H9 (cell line): ENCODE results near the gene MICU1. TPM values are rescaled to one million over a fixed set of nuclear protein-coding genes. Genes with fewer than 3 reads are reported as not detected.
A peak's percentile ranks its signal among the peaks of the same experiment; 100 is the strongest.
"Not testable (repeated sequence)": the region's sequence is repeated elsewhere in the genome, so short reads cannot be mapped to it uniquely, and the experiment has no call there.

Experiments used
- DNase-seq: peaks from one replicate; pipeline ENCODE4 v3.0.0-alpha.2; 2017
- H2AFZ ChIP-seq: one replicate; pipeline ENCODE4 v1.6.1; 2013; ENCODE audit warnings: mild to moderate bottlenecking, low read length, control low read depth, moderate library complexity
- H2AK5ac ChIP-seq: 2 replicates; pipeline ENCODE4 v1.6.1; 2013; ENCODE audit warnings: low read length, control low read depth, mixed read lengths; ENCODE audit not compliant: insufficient read length
- H2BK120ac ChIP-seq: one replicate; pipeline ENCODE4 v1.6.1; 2013; ENCODE audit warnings: low read depth, mild to moderate bottlenecking, low read length, control low read depth, inconsistent platforms; ENCODE audit not compliant: poor library complexity, severe bottlenecking
- H2BK12ac ChIP-seq: 2 replicates; pipeline ENCODE4 v1.6.1; 2013; ENCODE audit warnings: low read length, control low read depth, mixed read lengths, low read depth; ENCODE audit not compliant: insufficient read length
- H2BK15ac ChIP-seq: 2 replicates; pipeline ENCODE4 v1.6.1; 2013; ENCODE audit warnings: low read depth, low read length, control low read depth
- H2BK20ac ChIP-seq: one replicate; pipeline ENCODE4 v1.6.1; 2013; ENCODE audit warnings: low read depth, mild to moderate bottlenecking, low read length, control low read depth, inconsistent platforms; ENCODE audit not compliant: poor library complexity, severe bottlenecking
- H2BK5ac ChIP-seq: 2 replicates; pipeline ENCODE4 v1.6.1; 2013; ENCODE audit warnings: low read length, control low read depth, mixed read lengths; ENCODE audit not compliant: insufficient read length
- H3K14ac ChIP-seq: 2 replicates; pipeline ENCODE4 v1.6.1; 2013; ENCODE audit warnings: low read length, control low read depth; ENCODE audit not compliant: insufficient read depth
- H3K18ac ChIP-seq: 2 replicates; pipeline ENCODE4 v1.6.1; 2013; ENCODE audit warnings: low read depth, mild to moderate bottlenecking, mixed read lengths, low read length, control low read depth; ENCODE audit not compliant: insufficient read length
- H3K23ac ChIP-seq: 2 replicates; pipeline ENCODE4 v1.6.1; 2013; ENCODE audit warnings: low read length, control low read depth, mixed read lengths, low read depth; ENCODE audit not compliant: insufficient read length
- H3K23me2 ChIP-seq: 2 replicates; pipeline ENCODE4 v1.6.1; 2013; ENCODE audit warnings: low read depth, mild to moderate bottlenecking, mixed read lengths, low read length, control low read depth; ENCODE audit not compliant: insufficient read length, poor library complexity, severe bottlenecking
- H3K27ac ChIP-seq: 2 replicates; pipeline ENCODE4 v1.5.1; 2013; ENCODE audit warnings: low read length, control low read depth, mixed read lengths, low read depth; ENCODE audit not compliant: insufficient read length
- H3K27me3 ChIP-seq: 2 replicates; pipeline ENCODE4 v1.6.1; 2013; ENCODE audit warnings: low read length, control low read depth, inconsistent platforms; ENCODE audit not compliant: insufficient read depth
- H3K4ac ChIP-seq: 2 replicates; pipeline ENCODE4 v1.6.1; 2013; ENCODE audit warnings: low read depth, mild to moderate bottlenecking, control low read depth, inconsistent platforms, low read length, moderate library complexity
- H3K4me1 ChIP-seq: 2 replicates; pipeline ENCODE4 v1.6.1; 2013; ENCODE audit warnings: low read length, control low read depth, inconsistent platforms; ENCODE audit not compliant: insufficient read depth
- H3K4me2 ChIP-seq: 2 replicates; pipeline ENCODE4 v1.6.1; 2013; ENCODE audit warnings: low read length, control low read depth, mixed read lengths; ENCODE audit not compliant: insufficient read length, insufficient read depth
- H3K56ac ChIP-seq: 2 replicates; pipeline ENCODE4 v1.6.1; 2013; ENCODE audit warnings: low read depth, mild to moderate bottlenecking, mixed read lengths, low read length, control low read depth; ENCODE audit not compliant: insufficient read length
- H3K79me1 ChIP-seq: 2 replicates; pipeline ENCODE4 v1.6.1; 2013; ENCODE audit warnings: low read depth, mild to moderate bottlenecking, moderate library complexity, low read length, control low read depth, inconsistent platforms; ENCODE audit not compliant: insufficient read depth, poor library complexity, severe bottlenecking
- H3K79me2 ChIP-seq: 2 replicates; pipeline ENCODE4 v1.6.1; 2013; ENCODE audit warnings: low read length, control low read depth, inconsistent platforms; ENCODE audit not compliant: insufficient read depth
- H3K9ac ChIP-seq: 2 replicates; pipeline ENCODE4 v1.6.1; 2013; ENCODE audit warnings: low read length, control low read depth, mixed read lengths; ENCODE audit not compliant: insufficient read length; ENCODE audit errors: extremely low read depth
- H3K9me3 ChIP-seq: one replicate; pipeline ENCODE4 v1.6.1; 2013; ENCODE audit warnings: low read depth, low read length, inconsistent platforms; ENCODE audit not compliant: control insufficient read depth
- H3T11ph ChIP-seq: one replicate; pipeline ENCODE4 v1.6.1; 2013; ENCODE audit warnings: mild to moderate bottlenecking, low read length, control low read depth, inconsistent platforms
- H4K20me1 ChIP-seq: one replicate; pipeline ENCODE4 v1.6.1; 2013; ENCODE audit not compliant: control insufficient read depth, insufficient read length, insufficient read depth
- H4K5ac ChIP-seq: 2 replicates; pipeline ENCODE4 v1.6.1; 2013; ENCODE audit warnings: low read depth, mild to moderate bottlenecking, mixed read lengths, low read length, control low read depth; ENCODE audit not compliant: insufficient read length
- H4K8ac ChIP-seq: replicated peaks from 2 replicates; pipeline ENCODE4 v1.6.1; 2013; ENCODE audit warnings: low read length, control low read depth, mixed read lengths, low read depth; ENCODE audit not compliant: insufficient read length
- H4K91ac ChIP-seq: 2 replicates; pipeline ENCODE4 v1.6.1; 2013; ENCODE audit warnings: low read depth, mild to moderate bottlenecking, moderate library complexity, mixed read lengths, low read length, control low read depth; ENCODE audit not compliant: insufficient read length
- H3K27ac Mint-ChIP-seq, 3 experiments: 2 replicates in 2 of 3; 3 replicates in 1 of 3; pipeline ENCODE4 v1.8.0; 2020 to 2021; ENCODE audit warnings: mixed read lengths in 3 of 3, mild to moderate bottlenecking in 1 of 3, moderate library complexity in 1 of 3
- H3K27me3 Mint-ChIP-seq: 2 replicates; pipeline ENCODE4 v1.8.0; 2021; ENCODE audit warnings: low read depth, mild to moderate bottlenecking, moderate library complexity, mixed read lengths
- H3K36me3 Mint-ChIP-seq, 3 experiments: 2 replicates in 2 of 3; 3 replicates in 1 of 3; pipeline ENCODE4 v1.8.0; 2020 to 2021; ENCODE audit warnings: low read depth in 3 of 3, mixed read lengths in 3 of 3; ENCODE audit not compliant: insufficient read depth in 1 of 3
- H3K4me1 Mint-ChIP-seq, 2 experiments: 2 replicates each; pipeline ENCODE4 v1.8.0; 2020; ENCODE audit warnings: mixed read lengths in 2 of 2
- H3K4me3 Mint-ChIP-seq, 2 experiments: 2 replicates in 1 of 2; 3 replicates in 1 of 2; pipeline ENCODE4 v1.8.0; 2020 to 2021; ENCODE audit warnings: mild to moderate bottlenecking in 2 of 2, mixed read lengths in 2 of 2, moderate library complexity in 1 of 2
- H3K9me3 Mint-ChIP-seq, 2 experiments: 2 replicates in 1 of 2; 3 replicates in 1 of 2; pipeline ENCODE4 v1.8.0; 2020; ENCODE audit warnings: mild to moderate bottlenecking in 2 of 2, mixed read lengths in 2 of 2, moderate library complexity in 1 of 2
- CTCF ChIP-seq: fragments of 200-600 bp; sonication (generic); conservative IDR thresholded peaks from 3 replicates; pipeline ENCODE4 v1.8.0; 2021; ENCODE audit warnings: antibody characterized with exemption, mild to moderate bottlenecking
- WGBS: extraction: QIAGEN DNeasy Blood & Tissue Kit; methylation state at CpG from one replicate; pipeline ENCODE4 v1.1.7; 2013; ENCODE audit warnings: missing lambda C conversion rate, low lambda C conversion rate, mixed read lengths; ENCODE audit not compliant: insufficient read length; ENCODE audit errors: extremely low coverage; 5-methylcytosine and 5-hydroxymethylcytosine counted together
- total RNA-seq: library from RNA; stranded (reverse); gene quantifications from 2 replicates; pipeline ENCODE4 v1.2.1, GENCODE V29; 2021

The MICU1 gene
- total RNA-seq, 1 experiment from 2014 or later: 33.2 TPM

GRCh38 chr10:72545546-72545945, 80.3 kb downstream of the MICU1 start:
- Histone ChIP-seq H3K79me1 (no peaks in the 10 kb centered on the region), H4K20me1 (no peaks in the 10 kb centered on the region), H3K9me3 (no peaks in the 10 kb centered on the region), H3K4me1 (peaks cover 3% of the 10 kb centered on the region; the same call in 1 of the 2 replicates), H2AK5ac (no peak overlapping the region), H4K8ac (no peak overlapping the region), H3K79me2 (no peaks in the 10 kb centered on the region), H4K91ac (no peak overlapping the region), H2BK15ac (no peak overlapping the region), H3K4me2 (no peak overlapping the region), H3T11ph (no peak overlapping the region), H4K5ac (no peak overlapping the region), H3K18ac (no peak overlapping the region), H2BK5ac (no peak overlapping the region), H3K23ac (no peak overlapping the region), H3K14ac (no peak overlapping the region), H3K56ac (no peak overlapping the region), H2BK120ac (no peak overlapping the region), H3K27me3 (no peaks in the 10 kb centered on the region), H3K4ac (no peak overlapping the region), H2BK20ac (no peak overlapping the region), H3K9ac (no peak overlapping the region), H2BK12ac (no peak overlapping the region), H3K23me2 (no peaks in the 10 kb centered on the region), H3K27ac (no peak overlapping the region), H2AFZ (no peak overlapping the region)
- peaks cover 12 to 19% of the 10 kb centered on the region in 2 experiments for H3K9me3 Mint-ChIP-seq
- H3K4me1 Mint-ChIP-seq: peaks cover 14 to 16% of the 10 kb centered on the region in 2 experiments
- no peak for DNase-seq
- H3K27me3 Mint-ChIP-seq: no peaks in the 10 kb centered on the region
- no peak for TF ChIP-seq CTCF
- peaks cover 31 to 61% (median 51%) of the 10 kb centered on the region in 3 experiments for H3K36me3 Mint-ChIP-seq
- WGBS: no CpG with 5 or more reads among the region's 1 CpG
- H3K27ac Mint-ChIP-seq: peak overlapping the region in 1 of 3 experiments; percentile 93; a peak in 2 of 7 replicates
- H3K4me3 Mint-ChIP-seq: no peak overlapping the region

GRCh38 chr10:72543855-72544254, 82.0 kb downstream of the MICU1 start:
- not testable (repeated sequence) for H3K18ac ChIP-seq, H3K27me3 ChIP-seq, H2BK5ac ChIP-seq, H3K79me1 ChIP-seq, H3K23ac ChIP-seq, H4K91ac ChIP-seq, H3K4me2 ChIP-seq, H3K4me1 ChIP-seq, H2BK20ac ChIP-seq, DNase-seq, H3K27ac ChIP-seq, H4K20me1 ChIP-seq, H2BK120ac ChIP-seq, H3T11ph ChIP-seq, H3K27me3 Mint-ChIP-seq, H3K4me3 Mint-ChIP-seq, H3K79me2 ChIP-seq, H3K9me3 ChIP-seq, H3K9ac ChIP-seq, H4K5ac ChIP-seq, H3K4ac ChIP-seq, H3K23me2 ChIP-seq, H3K14ac ChIP-seq, H2BK15ac ChIP-seq, H2AK5ac ChIP-seq, H4K8ac ChIP-seq, H3K56ac ChIP-seq, H2BK12ac ChIP-seq, H2AFZ ChIP-seq
- Mint-ChIP-seq H3K9me3 (peaks cover 15 to 19% of the 10 kb centered on the region in 2 experiments), H3K36me3 (peaks cover 30 to 53% (median 49%) of the 10 kb centered on the region in 3 experiments), H3K27ac (peak overlapping the region in 1 of 3 experiments; percentile 37; a peak in 1 of 7 replicates), H3K4me1 (peaks cover 14 to 16% of the 10 kb centered on the region in 2 experiments)
- no CpG with 5 or more reads among the region's 6 CpGs for WGBS
